Heart left ventricle (tissue), 16 donors: ENCODE measurements around the gene VPS45. TPM values are rescaled to one million over a fixed set of nuclear protein-coding genes. Genes with fewer than 3 reads are reported as not detected.
"Not testable (repeated sequence)": the region's sequence is repeated elsewhere in the genome, so short reads cannot be mapped to it uniquely, and the experiment has no call there.

Experiments
- ATAC-seq, 4 donors: fragments of 200-7000 bp; cut with Tn5 transposase; one replicate each; pipeline ENCODE4 v1.9.1; 2020 to 2022; ENCODE audit warnings: moderate library complexity in 4 of 4, mild to moderate bottlenecking in 3 of 4, moderate number of reproducible peaks in 1 of 4
- DNase-seq, 5 donors: peaks; one replicate each; pipeline ENCODE4 v3.0.0-alpha.2; 2020
- H3K27ac ChIP-seq, 12 donors: fragments of 200-600 bp; sonication (generic) in 4 of 12; one replicate each; pipeline versions ENCODE4 v1.5.0 to v1.8.0; 2016 to 2022; ENCODE audit warnings: mild to moderate bottlenecking in 2 of 12
- H3K27me3 ChIP-seq, 9 donors: fragments of 200-600 bp; sonication (generic) in 2 of 9; one replicate each; pipeline versions ENCODE4 v1.5.1 to v1.8.0; 2016 to 2022; ENCODE audit warnings: mild to moderate bottlenecking in 3 of 9
- H3K36me3 ChIP-seq, 9 donors: fragments of 200-600 bp; sonication (generic) in 2 of 9; one replicate each; pipeline versions ENCODE4 v1.5.0 to v1.8.0; 2018 to 2022; ENCODE audit warnings: mild to moderate bottlenecking in 2 of 9
- H3K4me1 ChIP-seq, 12 donors: fragments of 200-600 bp; sonication (generic) in 4 of 12; one replicate each; pipeline versions ENCODE4 v1.5.0 to v1.8.0; 2016 to 2022; ENCODE audit warnings: mild to moderate bottlenecking in 3 of 12
- H3K4me3 ChIP-seq, 12 donors: fragments of 200-600 bp; sonication (generic) in 4 of 12; one replicate each; pipeline versions ENCODE4 v1.5.0 to v1.8.0; 2017 to 2022; ENCODE audit warnings: mild to moderate bottlenecking in 9 of 12, moderate library complexity in 4 of 12
- H3K9me3 ChIP-seq, 12 donors: fragments of 200-600 bp; sonication (generic) in 4 of 12; one replicate each; pipeline versions ENCODE4 v1.5.0 to v1.8.0; 2016 to 2022; ENCODE audit warnings: mild to moderate bottlenecking in 1 of 12
- CTCF ChIP-seq, 12 donors: fragments of 200-600 bp; sonication (generic) in 4 of 12; IDR thresholded peaks; one replicate each; pipeline versions ENCODE4 v1.5.0 to v1.8.0; 2018 to 2022; ENCODE audit warnings: antibody characterized with exemption in 12 of 12, mild to moderate bottlenecking in 5 of 12
- POLR2A ChIP-seq, 2 donors: fragments of 450-650 bp; IDR thresholded peaks; one replicate each; pipeline ENCODE4 v1.6.1; 2017; ENCODE audit warnings: antibody characterized with exemption in 2 of 2, mild to moderate bottlenecking in 2 of 2, moderate library complexity in 2 of 2
- WGBS, 4 donors: extraction: QIAGEN DNeasy Blood & Tissue Kit in 2 of 4; methylation state at CpG; one replicate each; pipeline versions ENCODE4 v1.1.5 to v1.1.7; 2013 to 2018; 5-methylcytosine and 5-hydroxymethylcytosine counted together
- intact Hi-C, 10 donors: fragments of 100-400 bp; cut with DNase I; formaldehyde crosslinking; loops; one replicate each; pipeline versions ENCODE4 v1.11.1 to v1.14.2; 2022
- polyA plus RNA-seq, 2 donors: library from polyadenylated mRNA; stranded (reverse); fragments of 200-250 nt; gene quantifications; one replicate each; pipeline ENCODE4 v1.2.3, GENCODE V29; 2013
- total RNA-seq, 9 donors: library from RNA; depleted of rRNA in 2 of 9; stranded (reverse); fragments of >200 nt in 2 of 9; fragmentation: NEBNext Ultra II Directional in 3 of 9; extraction: Animal tissue kit (Norgen Biotek cat#: 25700) in 3 of 9; gene quantifications; one replicate each; pipeline versions ENCODE4 v1.1.0 to v1.2.4, GENCODE V29; 2016 to 2023
- donor health status: ischemic (EF 13 %, LVEDD 7.1; RV severe dilation, severe dysfunction).
- donor health status: healthy with polysubstance abuse.
- donor health status: DM: no; HTN: yes; CAD: no.
- donor health status: DM: no; HTN: no; CAD: no.
- donor health status: ischemic (EF 25% LVEDD 6.9; RV normal size, moderate dysfunction).
- donor health status: ischemic (EF 25% LVEDD 5.7; RV mildly dilated, moderate dysfunction).
- donor health status: healthy.
- donor health status: DM: yes; HTN: yes; CAD: no.
- donor health status: ischemic (EF 35%, LVEDD 5.7; RV mildly dilated, moderate dysfunction).
- donor health status: nonischemic (EF 11% LVEDD 7.7; RV severe dilation, severe dysfunction).
- donor health status: DM: yes; HTN: yes; CAD: no.
- donor health status: PGD.
- donor health status: ischemic (EF 29% LVEDD 5.4; RV normal size, mild dysfunction).
- donor health status: nonischemic (EF 23%, LVEDD 6.1; RV moderate dilation, normal function).

The VPS45 gene
- total and polyA plus RNA-seq, 11 donors = 30.4 to 67.7 (median 49.2) TPM

- Histone ChIP-seq H3K4me1 (peaks cover 0 to 34% (median 20%) of the 10 kb centered on the region in 12 donors), H3K27ac (peak overlapping the region in 4 of 12 donors; percentile 2 to 53 (median 12)), H3K4me3 (no peak overlapping the region), H3K27me3 (no peaks in the 10 kb centered on the region), H3K9me3 (no peaks in the 10 kb centered on the region), H3K36me3 (peaks cover 0 to 13% (median 0%) of the 10 kb centered on the region in 9 donors)
- TF ChIP-seq CTCF (IDR thresholded peaks at IDR 0.05) (no peak), POLR2A (IDR thresholded peaks at IDR 0.05) (no peak)
- ATAC-seq (no peak), DNase-seq (no peak)
- intact Hi-C loops = loop anchor here in 1 of 10 donors (5.0 kb wide), 1 partner anchor 35 kb away; no protein-coding TSS in a partner anchor
These were observed 74.5 kb downstream of the VPS45 start for GRCh38 chr1:150142083-150142482.

DNA sequence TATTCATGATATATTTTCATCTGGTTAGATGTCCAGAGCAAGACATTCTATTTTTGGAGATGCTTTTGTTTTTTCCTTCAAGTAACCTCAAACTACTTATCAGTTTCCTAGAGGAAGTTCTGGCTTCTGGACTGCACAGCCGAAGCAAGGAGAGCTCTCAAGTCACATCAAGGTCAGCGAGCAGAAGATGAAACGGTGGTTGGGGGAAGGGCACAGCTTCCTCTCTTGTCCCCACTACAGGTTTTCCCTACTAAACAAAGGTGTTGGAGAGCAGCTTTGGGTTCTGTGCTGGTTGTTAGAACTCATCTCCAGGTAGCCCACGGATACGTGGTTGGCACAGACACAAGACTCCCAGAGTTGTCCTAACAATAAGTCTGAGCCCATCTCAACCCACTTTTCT, 77.0 kb downstream of the VPS45 start:
- DNase-seq = no peak
- 31 to 50% (median 38%) methylated on average over 5 of the region's 5 CpGs for WGBS, 4 donors
- Histone ChIP-seq H3K4me1 (peaks cover 0 to 48% (median 29%) of the 10 kb centered on the region in 12 donors), H3K27me3 (no peaks in the 10 kb centered on the region), H3K4me3 (no peak overlapping the region), H3K9me3 (no peaks in the 10 kb centered on the region), H3K27ac (peak overlapping the region in 2 of 12 donors; percentile 4 to 17), H3K36me3 (peaks cover 0 to 13% (median 0%) of the 10 kb centered on the region in 9 donors)
- TF ChIP-seq POLR2A (IDR thresholded peaks at IDR 0.05) = no peak
- TF ChIP-seq CTCF (IDR thresholded peaks at IDR 0.05) = no peak
- ATAC-seq = no peak
- intact Hi-C loops = loop anchor here in 2 of 10 donors (5.0 kb wide), 1 partner anchor 37 kb away; no protein-coding TSS in a partner anchor

GRCh38 chr1:150146016-150146415, 78.4 kb downstream of the VPS45 start:
- H3K4me3 ChIP-seq, ATAC-seq, H3K27ac ChIP-seq, H3K9me3 ChIP-seq, H3K27me3 ChIP-seq, DNase-seq: not testable (repeated sequence)
- WGBS, 4 donors = 87 to 93% (median 90%) methylated on average over 5 of the region's 5 CpGs
- peaks cover 0 to 48% (median 29%) of the 10 kb centered on the region in 12 donors for H3K4me1 ChIP-seq
- H3K36me3 ChIP-seq = peaks cover 0 to 13% (median 0%) of the 10 kb centered on the region in 9 donors
- intact Hi-C loops = loop anchor here in 1 of 10 donors (5.0 kb wide), 1 partner anchor 39 kb away; no protein-coding TSS in a partner anchor

GRCh38 chr1:150146849-150147542, 79.4 kb downstream of the VPS45 start:
- intact Hi-C loops = loop anchor here in 1 of 10 donors (5.0 kb wide), 1 partner anchor 40 kb away; no protein-coding TSS in a partner anchor
- Histone ChIP-seq H3K9me3 (no peaks in the 10 kb centered on the region), H3K27ac (peak overlapping the region in 1 of 12 donors; percentile 98), H3K36me3 (peaks cover 0 to 16% (median under 1%) of the 10 kb centered on the region in 9 donors), H3K4me3 (no peak overlapping the region), H3K4me1 (peaks cover 0 to 46% (median 29%) of the 10 kb centered on the region in 12 donors), H3K27me3 (no peaks in the 10 kb centered on the region)
- TF ChIP-seq CTCF (IDR thresholded peaks at IDR 0.05) (no peak), POLR2A (IDR thresholded peaks at IDR 0.05) (no peak)
- WGBS, 4 donors = 67 to 86% (median 76%) methylated on average over 10 of the region's 10 CpGs
- no peak for ATAC-seq
- DNase-seq = no peak
